Measurements from ENCODE around the gene CACNA1I. TPM values are rescaled to one million over a fixed set of nuclear protein-coding genes. Genes with fewer than 3 reads are reported as not detected.

Gene CACNA1I
- total RNA-seq, 1 donor from 2014 or later = 0.05 TPM

- ATAC-seq = no peak
- DNase-seq (ENCODE audit: low spot score) = no peak
Observed at GRCh38 chr22:39535357-39535725, 35.2 kb upstream of the CACNA1I start.

GRCh38 chr22:39535831-39536449 lies 34.6 kb upstream of the CACNA1I start:
- DNase-seq (ENCODE audit: low spot score) = no peak

GRCh38 chr22:39536711-39537110 lies 33.8 kb upstream of the CACNA1I start:
- no peak for DNase-seq (ENCODE audit: low spot score)
- no peak for ATAC-seq

More at GRCh38 chr22:39535831-39536449, 34.6 kb upstream of the CACNA1I start:
- ATAC-seq = no peak

DNA sequence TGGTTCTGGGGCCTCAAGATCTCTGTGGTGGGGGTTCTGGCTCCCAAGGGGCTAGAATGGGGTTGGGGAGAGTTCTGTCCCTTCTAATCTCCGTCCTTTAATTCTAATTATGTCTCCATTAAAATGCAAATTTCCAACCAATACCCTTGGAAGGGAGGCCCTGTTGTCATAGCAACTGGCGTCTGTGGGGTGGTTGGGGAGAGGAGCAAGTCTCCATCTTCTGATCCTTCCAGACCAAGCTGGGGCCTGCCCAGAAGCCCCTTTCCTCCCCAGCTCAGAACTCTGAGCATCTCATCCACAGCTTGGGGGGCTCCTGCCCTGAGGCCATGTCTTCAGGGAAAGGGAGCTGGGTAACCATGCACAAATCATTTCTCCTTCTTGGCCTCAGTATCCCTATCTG lies 32.6 kb upstream of the CACNA1I start:
- ATAC-seq = no peak
- DNase-seq (ENCODE audit: low spot score) = no peak

- DNase-seq (ENCODE audit: low spot score) = no peak
- ATAC-seq = peak; percentile 28
Observed at GRCh38 chr22:39543095-39543494, 27.5 kb upstream of the CACNA1I start.

DNA sequence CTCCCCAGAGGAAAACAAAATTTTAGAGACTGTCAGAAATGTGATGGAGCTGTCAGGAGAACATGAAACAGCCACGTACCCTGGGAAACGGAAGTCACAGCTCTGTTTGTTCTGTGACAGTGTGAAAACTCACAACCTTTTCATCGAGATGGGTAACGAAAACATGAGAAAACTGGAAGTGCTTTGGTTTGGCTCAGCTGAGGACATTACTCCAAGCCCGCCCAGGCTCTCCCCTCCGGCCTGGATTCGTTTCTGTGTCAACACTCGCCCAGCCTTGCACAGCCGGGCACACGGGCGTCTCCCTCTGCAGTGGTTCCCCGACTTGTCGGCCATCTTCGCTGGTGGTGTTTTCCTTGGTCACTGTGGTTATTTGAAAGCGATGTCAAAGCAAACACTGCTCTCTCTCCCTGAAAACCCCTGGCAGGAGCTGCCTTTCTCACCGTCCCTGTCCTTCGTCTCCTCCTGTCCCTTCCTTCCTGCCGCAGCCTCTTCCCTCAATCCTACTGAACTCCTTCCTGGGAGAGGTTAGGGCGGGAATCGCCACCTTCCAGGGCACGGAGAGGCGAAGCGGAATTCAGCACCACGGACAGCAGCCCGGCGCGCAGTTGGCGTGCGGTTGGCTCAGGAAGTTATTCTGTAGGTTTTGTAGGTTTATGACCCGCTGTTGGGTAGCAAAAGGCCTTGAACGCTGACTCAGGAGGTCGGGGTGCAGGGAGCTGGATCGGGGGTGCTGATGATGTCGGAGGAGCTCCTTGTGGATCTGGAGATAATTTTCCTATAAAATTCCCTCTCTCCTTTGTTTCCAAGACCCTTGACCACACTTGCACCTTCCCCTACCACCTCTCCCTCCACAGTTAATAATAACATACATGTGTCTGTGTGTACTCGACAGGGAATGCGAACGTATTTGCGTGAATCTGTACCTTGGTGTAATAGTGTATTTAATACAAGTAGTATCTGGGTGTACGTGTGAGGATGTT lies 24.9 kb upstream of the CACNA1I start:
- DNase-seq (ENCODE audit: low spot score) (no peak), ATAC-seq (peak; percentile 73)

- no peak for ATAC-seq
- DNase-seq (ENCODE audit: low spot score) = no peak
Observed at GRCh38 chr22:39546889-39547586, 23.5 kb upstream of the CACNA1I start.

- DNase-seq (ENCODE audit: low spot score) (no peak), ATAC-seq (no peak)
Observed at GRCh38 chr22:39547587-39547947, 23.0 kb upstream of the CACNA1I start.

DNA sequence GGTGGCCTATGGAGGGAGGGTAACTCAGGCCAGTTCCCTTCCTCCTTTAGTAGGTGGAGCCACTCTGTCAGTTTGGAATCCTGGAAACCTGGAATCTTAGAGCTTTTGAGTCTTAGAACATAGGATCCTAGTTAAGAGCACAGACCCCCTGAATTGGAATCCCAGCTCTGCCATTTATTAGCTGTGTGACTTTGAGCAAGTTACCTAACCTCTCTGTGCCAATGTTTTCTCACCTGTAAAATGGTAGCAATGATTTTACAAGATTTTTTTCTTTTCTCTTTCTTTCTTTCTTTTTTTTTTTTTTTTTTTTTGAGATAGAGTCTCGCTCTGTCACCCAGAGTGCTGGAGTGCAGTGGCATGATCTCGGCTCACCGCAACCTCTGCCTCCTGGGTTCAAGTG lies 17.1 kb upstream of the CACNA1I start:
- ATAC-seq (no peak), DNase-seq (ENCODE audit: low spot score) (no peak)

DNA sequence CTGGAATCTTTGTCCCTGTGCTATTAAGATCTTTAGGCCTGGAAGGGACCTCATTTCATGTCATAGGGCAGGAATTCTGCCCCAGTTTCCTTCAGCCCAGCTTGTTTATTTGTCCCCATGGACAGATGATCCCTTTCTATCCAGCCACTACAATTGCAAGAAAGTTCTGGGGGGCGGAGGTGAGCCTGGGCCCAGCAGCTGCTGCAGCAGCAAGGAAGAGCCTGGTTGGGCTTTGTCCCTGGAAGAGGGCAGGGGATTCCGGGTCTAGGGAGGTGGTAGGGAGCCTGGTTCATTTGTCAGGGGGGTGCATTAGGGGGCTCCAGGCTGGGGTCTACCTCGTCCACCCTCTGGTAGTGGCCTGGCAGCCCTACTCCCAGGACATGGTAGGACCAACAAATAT lies 16.4 kb upstream of the CACNA1I start:
- no peak for ATAC-seq
- no peak for DNase-seq (ENCODE audit: low spot score)

- ATAC-seq (peak; percentile 18), DNase-seq (ENCODE audit: low spot score) (no peak)
Observed at GRCh38 chr22:39556970-39557841, 13.3 kb upstream of the CACNA1I start.

GRCh38 chr22:39558254-39558727 lies 12.3 kb upstream of the CACNA1I start:
- no peak for DNase-seq (ENCODE audit: low spot score)
- ATAC-seq = no peak

DNA sequence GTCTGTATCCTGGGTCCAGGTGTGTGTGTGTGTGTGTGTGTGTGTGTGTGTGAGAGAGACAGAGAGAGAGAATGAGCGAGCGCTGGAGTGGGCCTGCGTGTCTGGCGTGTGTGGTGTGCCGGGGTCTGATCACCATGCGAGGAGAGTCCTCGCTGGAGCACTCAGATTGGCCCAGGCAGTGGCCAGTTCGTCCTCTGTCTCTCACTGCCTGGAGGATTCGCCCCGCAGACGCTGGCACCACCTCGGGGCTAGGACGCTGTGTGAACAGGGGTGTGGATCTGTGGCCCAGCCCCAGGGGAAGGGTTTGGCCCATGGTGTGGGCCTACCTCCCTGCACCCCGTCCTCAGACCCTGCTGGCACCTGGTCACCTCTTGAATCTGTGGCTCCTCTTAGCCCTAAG lies 11.6 kb upstream of the CACNA1I start:
- ATAC-seq (no peak), DNase-seq (ENCODE audit: low spot score) (no peak)

DNA sequence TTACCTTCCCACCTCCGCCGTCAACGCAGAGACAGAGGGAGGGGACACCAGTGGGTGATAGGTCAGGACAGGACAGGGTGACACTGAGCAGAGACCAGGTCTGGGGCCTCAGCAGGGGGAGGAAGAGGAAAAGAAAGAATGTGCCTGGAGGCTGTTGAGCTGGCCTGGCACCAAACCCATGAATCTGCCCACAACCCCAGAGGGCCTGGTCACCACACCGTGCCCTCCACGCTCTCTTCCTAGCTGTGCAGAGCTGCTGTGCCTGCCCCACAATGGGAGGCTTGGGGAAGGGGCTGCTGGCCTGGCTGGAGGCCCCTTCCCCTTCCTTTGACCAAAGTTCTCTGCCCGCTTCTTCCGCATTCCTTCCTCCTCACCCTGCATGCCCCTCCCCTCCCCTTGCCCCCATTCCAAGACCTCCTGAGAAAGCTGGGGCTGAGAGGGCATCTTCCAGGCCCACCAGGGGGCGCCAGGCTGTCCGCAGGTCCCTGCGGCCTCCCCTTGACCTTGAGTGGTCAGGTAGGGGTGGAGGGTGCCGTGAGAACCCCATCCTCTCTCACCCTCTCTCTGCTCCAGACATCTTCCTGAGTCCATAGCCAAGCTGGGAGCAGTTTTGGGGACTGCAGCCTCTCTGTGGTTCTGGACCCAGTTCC lies 11.0 kb upstream of the CACNA1I start:
- DNase-seq (ENCODE audit: low spot score) (no peak), ATAC-seq (no peak)

- DNase-seq (ENCODE audit: low spot score) = no peak
- no peak for ATAC-seq
Observed at GRCh38 chr22:39560127-39560526, 10.4 kb upstream of the CACNA1I start.

DNA sequence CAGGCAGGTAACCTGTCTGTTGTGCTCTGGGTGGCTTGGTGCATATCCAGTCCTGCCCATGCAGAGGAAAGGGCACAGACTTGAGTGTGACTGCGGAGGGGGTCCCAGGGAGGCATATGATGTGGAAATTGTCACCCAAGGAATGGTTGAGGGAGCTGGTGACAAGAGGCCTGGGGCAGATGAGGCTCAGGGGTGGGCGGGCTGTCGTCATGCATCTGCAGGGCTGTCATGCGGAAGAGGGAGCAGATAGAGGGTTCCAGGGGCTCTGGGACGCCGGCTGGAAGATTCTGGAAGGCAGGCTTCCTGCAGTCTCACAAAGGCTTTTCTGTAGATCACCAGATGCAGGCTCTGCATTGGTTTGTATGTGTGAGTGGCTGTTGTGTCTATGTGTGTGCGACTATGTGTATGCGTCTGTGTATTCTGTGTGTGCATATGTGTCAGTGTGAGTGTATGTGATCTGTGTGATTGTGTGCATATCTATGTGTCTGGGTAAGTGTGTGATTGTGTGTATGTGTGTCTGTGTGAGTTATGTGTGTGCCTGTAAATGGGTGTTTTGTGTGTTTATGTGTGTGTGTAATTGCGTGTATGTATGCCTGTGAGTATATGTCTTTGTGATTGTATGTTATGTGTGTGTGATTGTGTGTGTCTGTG lies 7.6 kb upstream of the CACNA1I start:
- DNase-seq (ENCODE audit: low spot score) = no peak
- no peak for ATAC-seq

DNA sequence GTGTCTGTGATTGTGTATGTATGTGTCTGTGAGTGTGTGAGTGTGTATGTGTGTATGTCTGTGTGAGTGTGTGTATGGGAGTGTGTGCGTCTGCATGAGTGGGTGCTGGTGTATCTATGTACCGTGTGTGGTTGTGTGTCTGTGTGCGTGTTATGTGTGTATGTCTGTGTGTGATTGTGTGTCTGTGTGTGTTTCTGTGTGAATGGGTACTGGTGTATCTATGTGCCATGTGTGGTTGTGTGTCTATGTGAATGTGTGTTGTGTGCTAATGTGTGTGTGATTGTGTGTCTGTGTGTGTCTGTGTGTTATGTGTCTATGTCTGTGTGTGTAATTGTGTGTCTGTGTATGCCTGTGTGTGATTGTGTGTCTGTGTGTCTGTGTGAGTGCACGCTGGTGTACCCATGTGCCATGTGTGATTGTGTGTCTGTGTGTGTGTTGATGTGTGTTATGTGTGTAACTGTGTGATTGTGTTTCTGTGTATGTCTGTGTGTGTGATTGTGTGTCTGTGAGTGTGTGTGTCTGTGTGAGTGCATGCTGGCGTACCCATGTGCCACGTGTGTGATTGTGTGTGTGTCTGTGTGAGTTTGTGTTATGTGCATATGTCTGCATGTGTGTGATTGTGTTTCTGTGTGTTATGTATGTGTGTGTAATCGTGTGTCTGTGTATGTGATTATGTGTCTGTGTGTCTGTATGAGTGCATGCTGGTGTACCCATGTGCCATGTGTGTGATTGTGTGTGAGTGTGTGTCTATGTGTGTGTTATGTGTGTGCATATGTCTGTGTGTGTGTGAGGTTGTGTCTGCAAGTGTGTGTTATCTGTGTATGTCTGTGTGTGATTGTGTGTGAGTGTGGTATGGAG lies 6.8 kb upstream of the CACNA1I start:
- DNase-seq (ENCODE audit: low spot score) (no peak), ATAC-seq (no peak)

GRCh38 chr22:39565414-39565944 lies 5.1 kb upstream of the CACNA1I start:
- no peak for ATAC-seq

More at GRCh38 chr22:39565414-39565944, 5.1 kb upstream of the CACNA1I start:
- DNase-seq (ENCODE audit: low spot score) = no peak

Data from left lobe of liver (tissue), 2 donors.